PC-9 (cell line): ENCODE results near the gene LRIF1. TPM values are rescaled to one million over a fixed set of nuclear protein-coding genes. Genes with fewer than 3 reads are reported as not detected.

Experiments
- BruUV-seq: library from RNA; stranded (reverse); fragments of 400-500 nt; replicated peaks from 2 replicates; lab custom pipeline; 2021; lab: Mats Ljungman, UMichigan
- CTCF ChIA-PET: fragments of 300-600 bp; sonication (Branson Sonifier 250); formaldehyde crosslinking; loops from one replicate; lab custom pipeline; 2022; ENCODE audit warnings: antibody characterized with exemption; lab: Charles Lee
- POLR2A ChIA-PET: fragments of 300-600 bp; sonication (Branson Sonifier 250); formaldehyde crosslinking; loops from one replicate; lab custom pipeline; 2022; ENCODE audit warnings: antibody characterized with exemption; ENCODE audit not compliant: unreplicated experiment; lab: Charles Lee
- DNase-seq, 2 experiments: peaks; one replicate each; pipeline versions ENCODE4 v3.0.0 to v3.0.0-alpha.2; 2015 to 2022; ENCODE audit warnings: mixed read lengths in 1 of 2
- H2AFZ ChIP-seq: fragments of 200-600 bp; sonication (generic); 2 replicates; pipeline ENCODE4 v1.8.1; 2017; ENCODE audit warnings: antibody characterized with exemption
- H3F3A ChIP-seq: fragments of 200-600 bp; sonication (generic); 2 replicates; pipeline ENCODE4 v1.8.1; 2017; ENCODE audit warnings: antibody characterized with exemption, mild to moderate bottlenecking, low read depth; ENCODE audit not compliant: insufficient read depth
- H3K27ac ChIP-seq: fragments of 200-600 bp; sonication (generic); 2 replicates; pipeline ENCODE4 v1.6.1; 2016; ENCODE audit warnings: mixed run types
- H3K27me3 ChIP-seq: fragments of 200-600 bp; sonication (generic); 2 replicates; pipeline ENCODE4 v1.6.1; 2016; ENCODE audit warnings: low read depth, mixed run types; ENCODE audit not compliant: insufficient read depth
- H3K36me3 ChIP-seq: fragments of 200-600 bp; sonication (generic); 2 replicates; pipeline ENCODE4 v1.6.1; 2016; ENCODE audit warnings: low read depth, mixed run types
- H3K4me1 ChIP-seq: fragments of 200-600 bp; sonication (generic); replicated peaks from 2 replicates; pipeline ENCODE4 v1.6.1; 2016; ENCODE audit warnings: mixed run types; ENCODE audit not compliant: insufficient read depth
- H3K4me2 ChIP-seq: fragments of 200-600 bp; sonication (generic); 2 replicates; pipeline ENCODE4 v1.6.1; 2017; ENCODE audit warnings: mixed run types
- H3K4me3 ChIP-seq: fragments of 200-600 bp; sonication (generic); 2 replicates; pipeline ENCODE4 v1.6.1; 2016; ENCODE audit warnings: mixed run types
- H3K79me2 ChIP-seq: fragments of 200-600 bp; sonication (generic); 2 replicates; pipeline ENCODE4 v1.6.1; 2017; ENCODE audit warnings: low read depth, mixed run types
- H3K9me2 ChIP-seq: fragments of 200-600 bp; sonication (generic); 2 replicates; pipeline ENCODE4 v1.8.1; 2017; ENCODE audit warnings: mild to moderate bottlenecking; ENCODE audit not compliant: insufficient read depth
- H3K9me3 ChIP-seq: fragments of 200-600 bp; sonication (generic); 2 replicates; pipeline ENCODE4 v1.8.1; 2016; ENCODE audit warnings: low read depth; ENCODE audit not compliant: insufficient read depth
- H4K20me1 ChIP-seq: fragments of 200-600 bp; sonication (generic); 2 replicates; pipeline ENCODE4 v1.8.1; 2017; ENCODE audit not compliant: insufficient read depth
- CTCF ChIP-seq: fragments of 200-600 bp; sonication (generic); conservative IDR thresholded peaks from 2 replicates; pipeline ENCODE4 v1.6.1; 2017; ENCODE audit warnings: mixed run types, antibody characterized with exemption, mild to moderate bottlenecking, moderate library complexity
- EZH2 ChIP-seq: fragments of 200-600 bp; sonication (generic); IDR thresholded peaks from 2 replicates; pipeline ENCODE4 v1.8.0; 2017; ENCODE audit warnings: antibody characterized with exemption, low read depth
- intact Hi-C: fragments of 100-400 bp; cut with micrococcal nuclease; formaldehyde crosslinking; loops from one replicate; pipeline ENCODE4 v1.10.0; 2022; ENCODE audit not compliant: unreplicated experiment
- total RNA-seq: library from RNA; stranded (reverse); gene quantifications from 2 replicates; pipeline ENCODE4 v1.2.3, GENCODE V29; 2021

Gene LRIF1
- total RNA-seq, 1 experiment from 2014 or later: 13.5 TPM

- Histone ChIP-seq H3K79me2 (no peaks in the 10 kb centered on the region), H4K20me1 (no peaks in the 10 kb centered on the region), H3K9me2 (0 out of 2 replicates have a peak, but pooled peaks cover 8% of the 10 kb centered on the region), H3K4me2 (no peak overlapping the region), H3K4me3 (no peak overlapping the region), H3K4me1 (peaks cover 20% of the 10 kb centered on the region), H3K36me3 (no peaks in the 10 kb centered on the region), H3K27me3 (no peaks in the 10 kb centered on the region), H2AFZ (no peak overlapping the region), H3K9me3 (peaks cover 11% of the 10 kb centered on the region; the same call in 1 of the 2 replicates), H3K27ac (peak overlapping the region; percentile 79), H3F3A (peaks cover 9% of the 10 kb centered on the region)
- TF ChIP-seq CTCF (no peak), EZH2 (no peak)
- BruUV-seq: no TSS peak
- peak in 1 of 2 experiments; percentile 10 for DNase-seq
- ChIA-PET POLR2A (no interaction called here), CTCF (no interaction called here)
- intact Hi-C loops: no loop called here
These were observed 47.9 kb downstream of the LRIF1 start for GRCh38 chr1:110915804-110916203.

GRCh38 chr1:110914676-110915075 lies 49.0 kb downstream of the LRIF1 start:
- no peaks in the 10 kb centered on the region for H3K27me3 ChIP-seq
- peaks cover 11% of the 10 kb centered on the region; the same call in 1 of the 2 replicates for H3K9me3 ChIP-seq
- ChIA-PET CTCF (no interaction called here), POLR2A (no interaction called here)
- no peaks in the 10 kb centered on the region for H3K36me3 ChIP-seq
- no peaks in the 10 kb centered on the region for H3K79me2 ChIP-seq
- no TSS peak for BruUV-seq
- 0 out of 2 replicates have a peak, but pooled peaks cover 2% of the 10 kb centered on the region for H3K9me2 ChIP-seq
- no peak overlapping the region for H3K27ac ChIP-seq
- no peak overlapping the region for H3K4me2 ChIP-seq
- H4K20me1 ChIP-seq: no peaks in the 10 kb centered on the region
- H2AFZ ChIP-seq: no peak overlapping the region
- TF ChIP-seq EZH2 (no peak), CTCF (no peak)
- DNase-seq: peak in 1 of 2 experiments; percentile 33
- intact Hi-C loops: no loop called here
- H3K4me1 ChIP-seq: peaks cover 20% of the 10 kb centered on the region
- no peak overlapping the region for H3K4me3 ChIP-seq
- H3F3A ChIP-seq: peaks cover 9% of the 10 kb centered on the region

- Histone ChIP-seq H3K9me2 (no peaks in the 10 kb centered on the region), H3K4me3 (no peak overlapping the region), H3K9me3 (peaks cover 11% of the 10 kb centered on the region; the same call in 1 of the 2 replicates), H2AFZ (no peak overlapping the region), H3K4me2 (no peak overlapping the region), H3K79me2 (no peaks in the 10 kb centered on the region), H3F3A (peaks cover 9% of the 10 kb centered on the region), H3K36me3 (no peaks in the 10 kb centered on the region), H3K27me3 (no peaks in the 10 kb centered on the region), H4K20me1 (no peaks in the 10 kb centered on the region), H3K27ac (no peak overlapping the region), H3K4me1 (peaks cover 20% of the 10 kb centered on the region)
- ChIA-PET POLR2A (no interaction called here), CTCF (no interaction called here)
- no peak for TF ChIP-seq CTCF
- no peak for TF ChIP-seq EZH2
- intact Hi-C loops: no loop called here
- BruUV-seq: no TSS peak
- no peak for DNase-seq
These were observed 50.9 kb downstream of the LRIF1 start for GRCh38 chr1:110912784-110913183.
